Measurements from ENCODE around the gene SRRT.
"Not testable (repeated sequence)": the region's sequence is repeated elsewhere in the genome, so short reads cannot be mapped to it uniquely, and the experiment has no call there.

Gene SRRT

GRCh38 chr7:100908512-100908911 lies 33.6 kb downstream of the SRRT start:
- no peak overlapping the region for H3K4me3 ChIP-seq (ENCODE audit: low read length)
- TF ChIP-seq CTCF (conservative IDR thresholded peaks at IDR 0.05; ENCODE audit: low read length) = no peak
- DNase-seq (ENCODE audit: low read depth) = no peak

- DNase-seq (ENCODE audit: low read depth); H3K4me3 ChIP-seq (ENCODE audit: low read length): not testable (repeated sequence)
These were observed 35.5 kb downstream of the SRRT start for GRCh38 chr7:100910443-100910842.

GRCh38 chr7:100911484-100911883 lies 36.6 kb downstream of the SRRT start:
- H3K4me3 ChIP-seq (ENCODE audit: low read length) = no peak overlapping the region
- DNase-seq (ENCODE audit: low read depth) = no peak
- no peak for TF ChIP-seq CTCF (conservative IDR thresholded peaks at IDR 0.05; ENCODE audit: low read length)

GRCh38 chr7:100914208-100914878 lies 39.4 kb downstream of the SRRT start:
- no peak for TF ChIP-seq CTCF (conservative IDR thresholded peaks at IDR 0.05; ENCODE audit: low read length)
- DNase-seq (ENCODE audit: low read depth) = no peak

GRCh38 chr7:100914879-100915447 lies 40.1 kb downstream of the SRRT start:
- no peak for TF ChIP-seq CTCF (conservative IDR thresholded peaks at IDR 0.05; ENCODE audit: low read length)
- H3K4me3 ChIP-seq (ENCODE audit: low read length) = no peak overlapping the region
- no peak for DNase-seq (ENCODE audit: low read depth)

More at GRCh38 chr7:100914208-100914878, 39.4 kb downstream of the SRRT start:
- H3K4me3 ChIP-seq (ENCODE audit: low read length) = no peak overlapping the region

- not testable (repeated sequence) for H3K4me3 ChIP-seq (ENCODE audit: low read length); DNase-seq (ENCODE audit: low read depth)
These were observed 44.4 kb downstream of the SRRT start for GRCh38 chr7:100919335-100919734.

GRCh38 chr7:100919779-100920437 lies 45.0 kb downstream of the SRRT start:
- DNase-seq (ENCODE audit: low read depth); H3K4me3 ChIP-seq (ENCODE audit: low read length): not testable (repeated sequence)

- H3K4me3 ChIP-seq (ENCODE audit: low read length) = no peak overlapping the region
- TF ChIP-seq CTCF (conservative IDR thresholded peaks at IDR 0.05; ENCODE audit: low read length) = no peak
- DNase-seq (ENCODE audit: low read depth) = no peak
These were observed 46.1 kb downstream of the SRRT start for GRCh38 chr7:100921039-100921438.

- H3K4me3 ChIP-seq (ENCODE audit: low read length); DNase-seq (ENCODE audit: low read depth): not testable (repeated sequence)
These were observed 48.7 kb downstream of the SRRT start for GRCh38 chr7:100923616-100924015.
